OCI-LY1 (cell line): ENCODE measurements around the gene RFX6.

Source experiments
- EZH2 ChIP-seq: fragments of 200-600 bp; sonication (generic), shearing (Covaris generic); IDR thresholded peaks from 2 replicates; pipeline ENCODE4 v1.8.0; 2017; ENCODE audit warnings: borderline replicate concordance, mixed run types, mild to moderate bottlenecking, antibody characterized with exemption, low read length, moderate library complexity, mixed read lengths
- TF ChIP-seq, protein P1 (sequence below): fragments of 200-600 bp; sonication (generic), shearing (Covaris generic); IDR thresholded peaks from 2 replicates; pipeline ENCODE4 v1.5.1; 2017; ENCODE audit warnings: mild to moderate bottlenecking, antibody characterized with exemption, low read length, moderate library complexity, mixed read lengths

DNA sequence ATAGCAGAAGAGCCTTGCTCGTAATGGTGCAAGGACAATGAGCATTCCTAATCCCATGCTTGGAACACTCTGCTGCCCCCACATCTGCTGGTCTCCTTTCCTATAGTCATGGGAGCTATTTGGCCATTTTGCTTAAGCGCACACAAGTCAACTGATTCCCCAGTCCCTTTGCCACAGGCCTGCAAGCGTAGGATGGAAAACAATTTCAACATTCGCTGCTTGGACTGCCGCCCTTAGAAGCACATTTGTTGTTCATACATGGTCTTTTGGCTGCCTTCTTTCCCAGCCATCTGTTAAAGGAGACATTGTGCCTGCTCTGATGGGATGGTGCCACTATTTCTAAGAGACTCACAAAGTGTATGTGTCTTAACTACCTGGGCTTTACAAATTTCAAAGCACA lies 96.9 kb downstream of the RFX6 start:
- TF ChIP-seq, protein P1, sequence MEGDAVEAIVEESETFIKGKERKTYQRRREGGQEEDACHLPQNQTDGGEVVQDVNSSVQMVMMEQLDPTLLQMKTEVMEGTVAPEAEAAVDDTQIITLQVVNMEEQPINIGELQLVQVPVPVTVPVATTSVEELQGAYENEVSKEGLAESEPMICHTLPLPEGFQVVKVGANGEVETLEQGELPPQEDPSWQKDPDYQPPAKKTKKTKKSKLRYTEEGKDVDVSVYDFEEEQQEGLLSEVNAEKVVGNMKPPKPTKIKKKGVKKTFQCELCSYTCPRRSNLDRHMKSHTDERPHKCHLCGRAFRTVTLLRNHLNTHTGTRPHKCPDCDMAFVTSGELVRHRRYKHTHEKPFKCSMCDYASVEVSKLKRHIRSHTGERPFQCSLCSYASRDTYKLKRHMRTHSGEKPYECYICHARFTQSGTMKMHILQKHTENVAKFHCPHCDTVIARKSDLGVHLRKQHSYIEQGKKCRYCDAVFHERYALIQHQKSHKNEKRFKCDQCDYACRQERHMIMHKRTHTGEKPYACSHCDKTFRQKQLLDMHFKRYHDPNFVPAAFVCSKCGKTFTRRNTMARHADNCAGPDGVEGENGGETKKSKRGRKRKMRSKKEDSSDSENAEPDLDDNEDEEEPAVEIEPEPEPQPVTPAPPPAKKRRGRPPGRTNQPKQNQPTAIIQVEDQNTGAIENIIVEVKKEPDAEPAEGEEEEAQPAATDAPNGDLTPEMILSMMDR, result no peak
- no peak for TF ChIP-seq EZH2
